OCI-LY7 (cell line): ENCODE measurements around the gene DYNLT5. TPM values are rescaled to one million over a fixed set of nuclear protein-coding genes. Genes with fewer than 3 reads are reported as not detected.
A peak's percentile ranks its signal among the peaks of the same experiment; 100 is the strongest.

Source experiments
- BruUV-seq: library from RNA; stranded (reverse); fragments of 400-500 nt; replicated peaks from 2 replicates; lab custom pipeline; 2021; lab: Mats Ljungman, UMichigan
- CTCF ChIA-PET: fragments of 300-600 bp; sonication (Branson Sonifier 250); formaldehyde crosslinking; loops from one replicate; lab custom pipeline; 2022; ENCODE audit warnings: antibody characterized with exemption; ENCODE audit not compliant: unreplicated experiment; lab: Charles Lee
- POLR2A ChIA-PET: fragments of 300-600 bp; sonication (Branson Sonifier 250); formaldehyde crosslinking; loops from one replicate; lab custom pipeline; 2022; ENCODE audit warnings: antibody characterized with exemption; lab: Charles Lee
- DNase-seq: peaks from one replicate; pipeline ENCODE4 v3.0.0-alpha.2; 2015; ENCODE audit warnings: low spot score
- H2AFZ ChIP-seq: fragments of 200-600 bp; sonication (generic), shearing (Covaris generic); 2 replicates; pipeline ENCODE4 v1.6.1; 2014; ENCODE audit warnings: mild to moderate bottlenecking, antibody characterized with exemption, low read length, moderate library complexity
- H3K27ac ChIP-seq: fragments of 200-600 bp; sonication (generic); 2 replicates; pipeline ENCODE4 v1.5.1; 2014; ENCODE audit warnings: mixed run types, low read depth, mild to moderate bottlenecking, moderate library complexity, low read length, inconsistent platforms; ENCODE audit not compliant: poor library complexity, severe bottlenecking
- H3K36me3 ChIP-seq: fragments of 200-600 bp; sonication (generic); 2 replicates; pipeline ENCODE4 v1.6.1; 2014; ENCODE audit warnings: mild to moderate bottlenecking, antibody characterized with exemption, low read length, moderate library complexity, mixed read lengths; ENCODE audit not compliant: insufficient read depth
- H3K4me1 ChIP-seq: fragments of 200-600 bp; sonication (generic); 2 replicates; pipeline ENCODE4 v1.5.1; 2014; ENCODE audit warnings: mild to moderate bottlenecking, low read length; ENCODE audit not compliant: insufficient read depth, poor library complexity, severe bottlenecking
- H3K4me2 ChIP-seq: fragments of 200-600 bp; sonication (generic); 2 replicates; pipeline ENCODE4 v1.6.1; 2014; ENCODE audit warnings: mild to moderate bottlenecking, low read length
- H3K4me3 ChIP-seq: fragments of 200-600 bp; sonication (generic); 2 replicates; pipeline ENCODE4 v1.5.1; 2014; ENCODE audit warnings: mild to moderate bottlenecking, low read depth, low read length; ENCODE audit not compliant: poor library complexity, severe bottlenecking
- H3K79me2 ChIP-seq: fragments of 200-600 bp; sonication (generic); 2 replicates; pipeline ENCODE4 v1.6.1; 2016; ENCODE audit warnings: low read depth, mild to moderate bottlenecking, low read length, moderate library complexity, mixed read lengths; ENCODE audit not compliant: insufficient read depth
- H3K9me2 ChIP-seq: fragments of 200-600 bp; sonication (generic); 2 replicates; pipeline ENCODE4 v1.6.1; 2016; ENCODE audit warnings: mild to moderate bottlenecking, low read length, mixed read lengths; ENCODE audit not compliant: insufficient read depth
- H3K9me3 ChIP-seq: fragments of 200-600 bp; sonication (generic); 2 replicates; pipeline ENCODE4 v1.6.1; 2014; ENCODE audit warnings: mild to moderate bottlenecking, mixed run types, low read length, mixed read lengths
- H4K20me1 ChIP-seq: fragments of 200-600 bp; sonication (generic); 2 replicates; pipeline ENCODE4 v1.6.1; 2014; ENCODE audit warnings: mild to moderate bottlenecking, antibody characterized with exemption, low read length, moderate library complexity, mixed read lengths; ENCODE audit not compliant: insufficient read depth
- CTCF ChIP-seq: fragments of 200-600 bp; sonication (generic); conservative IDR thresholded peaks from 2 replicates; pipeline ENCODE4 v1.5.1; 2014; ENCODE audit warnings: mild to moderate bottlenecking, antibody characterized with exemption, low read length, moderate library complexity, mixed read lengths
- EZH2phosphoT487 ChIP-seq: fragments of 200-600 bp; sonication (generic); IDR thresholded peaks from 2 replicates; pipeline ENCODE4 v1.6.1; 2018; ENCODE audit warnings: low read depth, borderline replicate concordance, mild to moderate bottlenecking, mixed run types, antibody characterized with exemption, low read length, moderate library complexity, mixed read lengths
- intact Hi-C: fragments of 100-400 bp; cut with micrococcal nuclease; formaldehyde crosslinking; loops from one replicate; pipeline ENCODE4 v1.10.0; 2022; ENCODE audit not compliant: unreplicated experiment
- total RNA-seq, 2 experiments: library from RNA; depleted of rRNA in 1 of 2; stranded (reverse); fragments of >200 nt in 1 of 2; shearing (Covaris generic) in 1 of 2; gene quantifications; 2 replicates each; pipeline ENCODE4 v1.2.3, GENCODE V29; 2014 to 2022

DYNLT5 gene
- total RNA-seq, 2 experiments from 2014 or later = 0.66 TPM; not detected in 1

DNA sequence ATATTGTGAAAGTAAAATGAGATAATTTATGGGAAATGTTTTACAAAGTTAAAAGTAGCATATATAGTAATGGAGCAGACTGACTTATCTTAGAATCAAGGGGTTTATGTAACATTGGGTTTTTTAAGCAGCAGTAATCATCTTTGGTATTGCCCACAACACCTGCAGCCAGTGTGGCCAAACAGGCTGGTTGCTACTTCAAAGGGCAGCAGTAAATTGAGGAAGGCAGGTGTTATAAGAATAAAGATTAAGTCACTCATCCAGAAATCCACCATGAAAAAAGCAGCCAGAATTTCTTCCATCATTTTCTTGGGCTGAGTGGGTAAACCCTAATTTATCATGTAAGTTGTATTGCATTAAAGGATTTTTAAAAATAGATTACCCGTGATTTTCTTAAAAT, 16.7 kb downstream of the DYNLT5 start:
- H3K9me2 ChIP-seq = no peaks in the 10 kb centered on the region
- peak overlapping the region; percentile 63 for H3K4me3 ChIP-seq
- H3K9me3 ChIP-seq = no peaks in the 10 kb centered on the region; the same call in 1 of the 2 replicates
- ChIA-PET CTCF (interaction anchor here (1.2 kb wide), 1 partner anchor 380 kb away, joined by 3 read pairs; no protein-coding TSS in a partner anchor), POLR2A (interaction anchor here (0.5 to 2.6 kb wide), 12 partner anchors 10 to 663 kb away, joined by 3 to 22 read pairs (median 4); partner anchors contain the start of genes DNAI4 and MIER1)
- DNase-seq = peak; percentile 94
- H2AFZ ChIP-seq = peak overlapping the region; percentile 74; the same call in 1 of the 2 replicates
- H3K27ac ChIP-seq = peak overlapping the region; percentile 99
- H3K4me2 ChIP-seq = peak overlapping the region; percentile 88
- no peaks in the 10 kb centered on the region for H4K20me1 ChIP-seq
- H3K4me1 ChIP-seq = peaks cover 82% of the 10 kb centered on the region
- no peaks in the 10 kb centered on the region for H3K79me2 ChIP-seq
- no TSS peak for BruUV-seq
- TF ChIP-seq EZH2phosphoT487 = no peak
- TF ChIP-seq CTCF = no peak
- intact Hi-C loops = loop anchor here (1.0 to 10.0 kb wide), 8 partner anchors 155 to 966 kb away; partner anchors contain the start of genes DNAI4, MIER1, SERBP1 and SLC35D1
- peaks cover 5% of the 10 kb centered on the region for H3K36me3 ChIP-seq

DNA sequence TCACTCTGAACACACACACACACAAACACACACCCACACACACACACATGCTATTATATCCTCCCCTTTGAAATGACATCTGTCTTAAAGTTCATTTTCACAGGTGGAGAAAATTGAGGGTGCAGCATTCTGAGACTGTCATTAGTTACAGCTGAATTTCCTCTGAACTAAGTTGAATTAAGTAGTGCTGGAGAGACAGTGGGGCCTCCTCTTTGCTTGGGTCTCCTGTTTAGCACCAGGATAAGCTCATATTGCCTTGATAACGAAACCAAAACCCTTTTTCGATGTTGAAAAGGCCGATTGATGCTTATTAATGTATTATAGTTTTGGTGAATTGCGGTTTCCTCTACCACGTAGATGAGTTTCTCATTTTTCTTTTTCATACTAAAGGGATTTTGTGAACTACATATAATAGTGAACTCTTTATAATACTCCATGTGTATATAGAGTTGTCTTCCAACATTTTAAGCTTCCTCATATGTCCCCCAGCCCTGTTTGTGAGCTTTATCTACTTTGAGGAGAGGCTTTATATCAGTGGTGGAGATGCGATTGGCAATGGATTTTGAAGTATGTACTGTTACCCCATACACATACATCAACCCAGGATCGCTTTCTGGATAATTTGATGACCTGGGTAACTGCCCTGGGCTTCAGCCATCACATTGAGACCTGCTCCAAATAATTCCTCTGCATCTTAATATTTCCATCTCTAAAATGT, 17.4 kb downstream of the DYNLT5 start:
- ChIA-PET CTCF (interaction anchor here (1.2 kb wide), 1 partner anchor 379 kb away, joined by 3 read pairs; no protein-coding TSS in a partner anchor), POLR2A (interaction anchor here (0.5 to 1.6 kb wide), 18 partner anchors 10 to 667 kb away, joined by 3 to 22 read pairs (median 3); partner anchors contain the start of genes DNAI4 and MIER1)
- peak; percentile 92 for DNase-seq
- Histone ChIP-seq H3K9me3 (no peaks in the 10 kb centered on the region; the same call in 1 of the 2 replicates), H3K4me1 (peaks cover 84% of the 10 kb centered on the region), H3K36me3 (peaks cover 5% of the 10 kb centered on the region), H2AFZ (peak overlapping the region; percentile 59; the same call in 1 of the 2 replicates), H3K27ac (peak overlapping the region; percentile 99), H3K4me3 (peak overlapping the region; percentile 63), H4K20me1 (no peaks in the 10 kb centered on the region), H3K79me2 (no peaks in the 10 kb centered on the region), H3K9me2 (no peaks in the 10 kb centered on the region), H3K4me2 (peak overlapping the region; percentile 88)
- TSS peak; percentile 95 for BruUV-seq
- intact Hi-C loops = loop anchor here (1.0 to 10.0 kb wide), 8 partner anchors 155 to 965 kb away; partner anchors contain the start of genes DNAI4, MIER1, SERBP1 and SLC35D1
- TF ChIP-seq EZH2phosphoT487 (no peak), CTCF (no peak)
